HG03025 (cell line): ENCODE data around the gene MTTP.

Experiments
- ATAC-seq: cut with Tn5 transposase; IDR thresholded peaks from one replicate; pipeline ENCODE4 v1.9.1; 2021; ENCODE audit warnings: mild to moderate bottlenecking, moderate library complexity; ENCODE audit not compliant: unreplicated experiment, low FRiP score

Gene MTTP

DNA sequence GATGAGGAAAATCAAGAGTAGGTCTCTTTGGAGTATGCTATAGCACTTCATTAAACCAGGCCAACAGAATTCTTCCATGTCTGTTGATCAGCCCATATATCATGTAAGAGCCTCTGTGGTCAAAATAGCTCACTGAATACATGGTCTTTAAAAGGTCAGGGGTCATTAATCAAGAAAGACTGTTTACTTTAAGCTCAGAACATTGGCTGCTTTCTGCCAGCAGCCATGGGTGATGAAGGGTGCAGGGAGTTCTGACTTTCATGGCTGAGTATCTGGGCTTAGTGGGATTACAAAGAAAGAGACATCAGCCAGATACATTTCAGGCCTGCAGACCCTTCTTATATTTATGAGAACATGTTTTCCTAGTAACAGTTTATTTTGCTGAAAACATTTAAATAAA lies 90.1 kb downstream of the MTTP start:
- no peak for ATAC-seq

DNA sequence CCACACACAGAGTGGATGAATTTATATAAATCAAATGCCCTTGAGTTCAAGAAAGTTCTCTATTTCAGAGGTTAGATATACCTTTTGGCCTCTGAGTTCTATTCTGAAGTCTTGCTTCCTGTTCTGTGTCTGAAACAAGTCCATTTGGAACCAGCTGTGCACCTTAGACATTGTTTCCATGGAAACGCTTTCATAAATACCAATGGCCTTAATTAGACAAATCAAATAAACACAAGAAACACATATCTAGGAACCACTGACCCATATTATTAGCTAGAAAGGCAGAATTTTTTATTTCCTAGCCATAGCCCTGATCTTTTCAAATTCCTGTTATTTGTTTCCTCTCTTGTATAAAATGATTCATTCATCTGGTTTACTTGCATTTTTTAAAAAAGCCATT lies 91.4 kb downstream of the MTTP start:
- no peak for ATAC-seq

DNA sequence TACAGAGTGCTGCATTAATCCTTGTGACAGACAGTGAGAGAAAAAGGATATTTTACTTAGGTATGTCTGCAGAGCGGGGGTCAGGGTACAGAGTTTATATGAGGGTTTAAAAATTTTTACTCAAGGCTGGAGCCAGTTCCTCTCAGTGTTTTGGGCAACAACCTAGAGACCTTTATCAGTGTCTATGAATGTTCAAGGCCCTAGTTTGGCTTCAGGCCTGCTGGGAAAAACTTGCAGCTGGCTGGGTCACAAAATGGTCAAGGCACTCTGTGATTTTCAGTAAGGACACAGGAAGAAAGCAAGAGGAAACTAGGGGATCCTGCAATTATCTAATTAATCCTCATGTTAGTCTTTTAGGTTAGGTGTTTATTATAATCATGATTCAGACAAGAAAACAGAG lies 93.8 kb downstream of the MTTP start:
- no peak for ATAC-seq

DNA sequence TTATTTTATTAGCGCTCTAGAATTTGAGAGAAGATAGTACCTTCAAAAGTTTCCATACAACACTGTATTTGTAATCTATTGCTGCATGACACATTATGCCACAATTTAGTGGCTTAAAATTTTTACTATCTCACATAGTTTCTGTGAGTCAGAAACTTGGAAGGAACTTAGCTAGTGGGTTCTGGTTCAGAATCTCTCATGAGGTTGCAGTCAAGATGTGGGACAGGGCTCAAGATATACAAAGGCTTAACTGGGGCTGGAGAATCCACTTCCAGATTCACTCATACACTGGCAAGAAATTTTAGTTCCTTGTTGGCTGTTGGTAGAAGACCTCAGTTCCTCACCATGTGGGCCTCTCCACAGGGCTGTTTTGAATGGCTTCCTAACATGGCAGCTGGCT lies 94.5 kb downstream of the MTTP start:
- ATAC-seq: no peak

DNA sequence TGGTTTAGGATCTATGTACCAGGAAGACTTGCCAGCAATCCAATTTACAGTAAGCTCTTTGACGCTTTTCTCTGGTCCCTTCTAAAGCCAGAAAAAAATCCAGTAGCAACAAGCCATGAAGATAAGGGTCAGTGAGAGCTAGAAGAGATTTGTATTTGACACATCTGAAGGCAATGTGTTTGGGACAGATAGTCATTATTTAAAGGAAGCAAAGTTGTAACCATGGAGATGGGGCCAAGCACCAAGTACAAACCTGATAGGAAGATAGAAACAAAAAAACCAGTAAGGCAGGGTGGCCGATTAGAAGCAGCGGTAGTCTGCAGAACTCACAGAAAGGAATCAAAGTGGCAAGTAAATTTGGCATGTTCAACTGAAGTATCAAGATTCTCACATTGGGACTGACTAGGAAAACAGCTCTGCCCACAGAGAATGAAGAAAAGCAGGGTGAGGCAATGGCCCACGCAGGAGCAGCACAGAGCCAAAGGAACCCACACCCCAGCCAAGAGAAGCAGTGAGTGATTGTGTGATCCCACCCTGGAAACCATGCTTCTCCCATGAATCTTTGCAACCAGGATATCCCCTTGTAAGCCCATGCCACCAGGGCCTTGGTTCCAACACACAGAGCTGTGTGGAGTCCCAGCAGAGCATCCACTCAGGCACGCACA lies 95.9 kb downstream of the MTTP start:
- no peak for ATAC-seq
